Ectodermal cell (in vitro differentiated cells): ENCODE data around the gene KCNS3.

Source experiments
- H3K27ac ChIP-seq: 2 replicates; pipeline ENCODE4 v1.7.0; 2013; ENCODE audit warnings: mild to moderate bottlenecking, low read depth, low read length; ENCODE audit not compliant: insufficient read depth, poor library complexity, severe bottlenecking
- H3K27me3 ChIP-seq: 2 replicates; pipeline ENCODE4 v1.7.0; 2013; ENCODE audit warnings: mild to moderate bottlenecking, low read length; ENCODE audit not compliant: insufficient read depth, control insufficient read depth, poor library complexity, severe bottlenecking
- H3K36me3 ChIP-seq: one replicate; pipeline ENCODE4 v1.7.0; 2013; ENCODE audit warnings: low read length; ENCODE audit not compliant: control insufficient read depth, insufficient read depth
- H3K4me1 ChIP-seq: one replicate; pipeline ENCODE4 v1.7.0; 2013; ENCODE audit warnings: low read length; ENCODE audit not compliant: control insufficient read depth, insufficient read depth
- H3K4me3 ChIP-seq: 2 replicates; pipeline ENCODE4 v1.7.0; 2013; ENCODE audit warnings: low read depth, low read length, control low read depth; ENCODE audit not compliant: insufficient read depth
- H3K9me3 ChIP-seq: 2 replicates; pipeline ENCODE4 v1.7.0; 2013; ENCODE audit warnings: mild to moderate bottlenecking, low read length, moderate library complexity; ENCODE audit not compliant: control insufficient read depth
- WGBS, 2 experiments: methylation state at CpG; one replicate each; pipeline ENCODE4 v1.1.7; 2013; ENCODE audit warnings: missing lambda C conversion rate in 2 of 2; 5-methylcytosine and 5-hydroxymethylcytosine counted together

Gene KCNS3

DNA sequence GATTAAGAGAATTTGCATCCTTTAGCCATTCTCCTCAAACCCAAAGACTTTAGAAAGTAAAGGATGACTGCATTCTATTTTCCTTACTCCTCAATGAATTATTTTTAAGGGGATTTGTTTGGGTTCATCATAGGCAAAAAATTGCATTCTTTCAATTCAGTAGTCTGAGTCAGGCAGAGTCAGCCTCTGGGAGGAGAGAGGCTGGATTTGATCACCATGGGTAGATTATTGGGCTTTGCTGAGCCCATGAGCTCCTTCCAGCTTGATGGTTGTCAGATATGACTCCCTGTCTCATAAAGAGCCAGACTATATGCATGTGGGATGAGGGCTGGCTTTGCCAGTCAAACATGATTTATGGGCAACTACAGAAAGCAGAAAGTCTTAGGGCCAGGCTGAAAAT, 101.2 kb downstream of the KCNS3 start:
- Histone ChIP-seq H3K27me3 (no peaks in the 10 kb centered on the region), H3K27ac (no peak overlapping the region), H3K4me3 (no peak overlapping the region), H3K9me3 (no peaks in the 10 kb centered on the region), H3K4me1 (peaks cover 9% of the 10 kb centered on the region), H3K36me3 (no peaks in the 10 kb centered on the region)

DNA sequence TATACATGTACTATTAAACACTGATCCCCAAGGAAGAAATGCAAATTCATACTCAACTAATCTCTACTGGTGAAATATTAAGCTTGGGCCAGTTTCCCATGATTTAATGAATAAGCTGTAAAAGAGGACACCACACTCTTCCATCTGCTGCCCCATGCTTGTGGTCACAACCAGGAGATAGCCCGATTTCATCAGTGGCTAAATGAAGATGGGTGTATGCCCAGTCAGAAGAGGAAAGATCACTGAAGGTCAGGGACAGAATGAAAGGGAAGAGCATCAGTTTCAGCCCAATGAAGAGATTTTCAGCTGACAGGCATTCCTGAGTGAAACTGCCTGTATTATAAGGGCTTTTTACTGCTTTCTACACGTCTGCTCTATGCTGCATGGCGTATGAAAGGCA, 103.5 kb downstream of the KCNS3 start:
- WGBS, 2 experiments = 92 to 96% methylated on average over 3 of the region's 3 CpGs
- no peaks in the 10 kb centered on the region for H3K27me3 ChIP-seq
- no peaks in the 10 kb centered on the region for H3K9me3 ChIP-seq
- H3K4me3 ChIP-seq = no peak overlapping the region
- no peak overlapping the region for H3K27ac ChIP-seq
- no peaks in the 10 kb centered on the region for H3K36me3 ChIP-seq
- H3K4me1 ChIP-seq = peaks cover 8% of the 10 kb centered on the region
